ENCODE measurements around the gene CCDC85A. TPM values are rescaled to one million over a fixed set of nuclear protein-coding genes. Genes with fewer than 3 reads are reported as not detected.

The CCDC85A gene
- total and polyA plus RNA-seq, 2 experiments from 2014 or later = 0.21 to 0.24 TPM

GRCh38 chr2:56175779-56176178, 8.0 kb upstream of the CCDC85A start:
- peaks cover 58% of the 10 kb centered on the region for H3K27me3 ChIP-seq (ENCODE audit: insufficient read depth)
- no peak overlapping the region for H2AFZ ChIP-seq
- H4K20me1 ChIP-seq (replicated peaks; ENCODE audit: insufficient read depth) = peaks cover 18% of the 10 kb centered on the region
- Mint-ChIP-seq H3K9me3 (peaks cover 6% of the 10 kb centered on the region; the same call in 1 of the 3 replicates), H3K27ac (no peak overlapping the region), H3K27me3 (ENCODE audit: insufficient read depth, low read depth, poor library complexity) (peaks cover 46% of the 10 kb centered on the region), H3K4me1 (peaks cover 6% of the 10 kb centered on the region; the same call in 2 of the 3 replicates), H3K36me3 (ENCODE audit: low read depth) (no peaks in the 10 kb centered on the region; the same call in 1 of the 3 replicates), H3K4me3 (no peak overlapping the region)
- H3K36me3 ChIP-seq (ENCODE audit: insufficient read depth) = no peaks in the 10 kb centered on the region
- DNase-seq (ENCODE audit: low spot score) = no peak
- H3K9me2 ChIP-seq (ENCODE audit: insufficient read depth) = no peaks in the 10 kb centered on the region
- H3K4me1 ChIP-seq (ENCODE audit: insufficient read depth) = no peaks in the 10 kb centered on the region; the same call in 1 of the 2 replicates
- no peak overlapping the region for H3K27ac ChIP-seq (ENCODE audit: low read depth)
- H3K79me2 ChIP-seq (replicated peaks; ENCODE audit: insufficient read depth) = no peaks in the 10 kb centered on the region
- no peaks in the 10 kb centered on the region for H3F3A ChIP-seq (replicated peaks; ENCODE audit: low read depth)
- no peak overlapping the region for H3K4me3 ChIP-seq
- ATAC-seq = no peak
- H3K4me2 ChIP-seq = no peak overlapping the region
- no peak for TF ChIP-seq EZH2 (IDR thresholded peaks at IDR 0.05; ENCODE audit: low read depth, unreplicated experiment)
- TF ChIP-seq ZNF331 (CRISPR knock-in tag; IDR thresholded peaks at IDR 0.05; ENCODE audit: low read depth) = no peak
- no peak for TF ChIP-seq CTCF (conservative IDR thresholded peaks at IDR 0.05; ENCODE audit: low read depth in 2 of 2)
- no peak for TF ChIP-seq JUNB (IDR thresholded peaks at IDR 0.05; ENCODE audit: unreplicated experiment)
- no peak for TF ChIP-seq POLR2AphosphoS5 (IDR thresholded peaks at IDR 0.05; ENCODE audit: low read depth)
- no peak for TF ChIP-seq NANOG (IDR thresholded peaks at IDR 0.05; ENCODE audit: borderline replicate concordance)
- TF ChIP-seq CREB1 (CRISPR knock-in tag; IDR thresholded peaks at IDR 0.05; ENCODE audit: low read depth) = no peak
- TF ChIP-seq REST (IDR thresholded peaks at IDR 0.05; ENCODE audit: unreplicated experiment) = no peak
- TF ChIP-seq ZNF114 (CRISPR knock-in tag; IDR thresholded peaks at IDR 0.05) = no peak

- Mint-ChIP-seq H3K9me3 (peaks cover 3% of the 10 kb centered on the region; the same call in 1 of the 3 replicates), H3K27ac (no peak overlapping the region), H3K27me3 (ENCODE audit: insufficient read depth, low read depth, poor library complexity) (peaks cover 65% of the 10 kb centered on the region), H3K36me3 (ENCODE audit: low read depth) (no peaks in the 10 kb centered on the region; the same call in 2 of the 3 replicates), H3K4me1 (peaks cover 11% of the 10 kb centered on the region), H3K4me3 (no peak overlapping the region)
- H3K9me2 ChIP-seq (ENCODE audit: insufficient read depth) = no peaks in the 10 kb centered on the region
- H3K4me3 ChIP-seq = no peak overlapping the region
- H3K36me3 ChIP-seq (ENCODE audit: insufficient read depth) = no peaks in the 10 kb centered on the region
- peaks cover 75% of the 10 kb centered on the region for H3K27me3 ChIP-seq (ENCODE audit: insufficient read depth)
- H4K20me1 ChIP-seq (replicated peaks; ENCODE audit: insufficient read depth) = peaks cover 29% of the 10 kb centered on the region
- no peak for DNase-seq (ENCODE audit: low spot score)
- H3K79me2 ChIP-seq (replicated peaks; ENCODE audit: insufficient read depth) = no peaks in the 10 kb centered on the region
- H3K27ac ChIP-seq (ENCODE audit: low read depth) = no peak overlapping the region
- no peak overlapping the region for H3K4me2 ChIP-seq
- no peaks in the 10 kb centered on the region for H3F3A ChIP-seq (replicated peaks; ENCODE audit: low read depth)
- ATAC-seq = no peak
- no peaks in the 10 kb centered on the region; the same call in none of the 2 replicates for H3K4me1 ChIP-seq (ENCODE audit: insufficient read depth)
- H2AFZ ChIP-seq = no peak overlapping the region
- no peak for TF ChIP-seq JUNB (IDR thresholded peaks at IDR 0.05; ENCODE audit: unreplicated experiment)
- no peak for TF ChIP-seq ETS1 (IDR thresholded peaks at IDR 0.05)
- TF ChIP-seq NANOG (IDR thresholded peaks at IDR 0.05; ENCODE audit: borderline replicate concordance) = no peak
Measured at GRCh38 chr2:56177420-56178220, 6.2 kb upstream of the CCDC85A start.

All from GM23338 (cell line).